COLO829 (cell line): ENCODE data around the gene CXXC4.

Source experiments
- DNase-seq: peaks from one replicate; pipeline ENCODE4 v3.0.0; 2012; ENCODE audit warnings: low spot score

Gene CXXC4

DNA sequence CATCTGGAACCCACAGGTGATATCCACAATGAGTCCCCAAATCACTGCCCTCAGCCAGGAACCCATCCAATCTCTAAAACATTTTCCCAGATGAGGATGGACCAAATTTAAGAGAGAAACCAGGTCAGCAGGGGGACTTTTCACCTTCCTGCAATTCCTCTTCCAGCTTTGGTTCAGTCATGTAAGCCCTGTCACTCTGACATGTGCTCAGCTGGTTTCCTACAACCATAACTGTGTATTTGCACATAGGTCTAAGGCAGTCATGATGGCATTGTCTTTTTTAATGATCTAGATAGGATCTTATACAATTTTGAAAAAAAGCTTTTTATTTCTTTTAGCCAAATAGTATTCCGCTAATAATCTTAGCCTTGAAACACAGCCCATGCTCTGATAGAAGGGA, 6.5 kb downstream of the CXXC4 start:
- DNase-seq, result no peak

DNA sequence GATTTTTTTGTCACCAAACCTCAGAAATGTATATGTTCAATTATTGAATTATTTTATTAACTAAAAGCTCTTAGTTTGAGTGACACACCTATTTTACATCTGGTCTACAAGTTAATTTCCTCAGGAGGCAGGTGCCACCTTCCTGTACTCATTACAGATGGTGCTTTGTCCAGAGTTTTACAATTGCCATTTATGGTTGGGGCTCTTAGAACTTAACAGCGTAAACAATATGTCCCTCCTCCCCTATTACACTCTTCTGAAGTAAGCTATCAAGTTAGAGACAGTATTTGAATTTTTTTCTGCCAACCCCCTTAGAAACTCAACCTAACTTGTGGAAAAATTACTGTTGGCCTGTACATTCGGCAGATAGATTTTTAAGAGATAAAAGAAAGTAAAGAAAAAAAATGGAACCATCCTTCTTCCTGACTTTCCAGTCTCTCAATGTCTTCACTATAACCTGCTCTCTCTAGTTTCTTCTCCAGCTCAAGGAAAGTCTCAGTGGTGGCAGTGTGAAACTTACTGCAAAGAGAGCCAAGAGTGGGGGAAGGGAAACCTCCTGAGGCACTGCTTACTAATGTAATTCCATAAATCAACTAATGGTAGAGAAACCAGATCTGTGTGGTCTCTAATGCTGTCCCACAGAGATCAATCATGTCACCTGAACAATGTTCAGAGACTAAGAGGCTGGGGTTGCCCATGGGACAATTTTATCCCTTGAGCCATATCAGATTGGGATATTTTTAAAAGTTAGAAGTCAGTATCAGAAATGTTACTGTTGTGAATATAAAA, 7.8 kb downstream of the CXXC4 start:
- no peak for DNase-seq

DNA sequence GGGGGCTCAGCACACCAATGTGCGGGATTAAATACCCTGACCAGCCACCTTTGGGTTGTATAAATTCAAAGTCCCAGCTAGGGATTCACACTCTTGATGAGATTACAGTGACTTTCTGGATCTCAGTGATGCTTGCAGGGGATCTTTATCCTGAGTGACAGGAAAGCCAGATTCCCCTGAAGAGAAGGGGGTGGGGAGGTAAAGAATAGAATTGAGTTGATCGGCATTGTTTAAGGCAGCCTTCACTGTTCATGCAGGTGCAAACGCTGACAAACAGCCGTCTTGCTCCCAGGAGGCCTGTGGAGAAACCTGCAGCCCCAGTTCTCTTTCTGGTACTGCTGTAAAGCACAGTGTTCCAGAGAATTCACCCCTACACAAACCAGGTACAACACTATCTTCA, 19.0 kb downstream of the CXXC4 start:
- DNase-seq, result no peak

DNA sequence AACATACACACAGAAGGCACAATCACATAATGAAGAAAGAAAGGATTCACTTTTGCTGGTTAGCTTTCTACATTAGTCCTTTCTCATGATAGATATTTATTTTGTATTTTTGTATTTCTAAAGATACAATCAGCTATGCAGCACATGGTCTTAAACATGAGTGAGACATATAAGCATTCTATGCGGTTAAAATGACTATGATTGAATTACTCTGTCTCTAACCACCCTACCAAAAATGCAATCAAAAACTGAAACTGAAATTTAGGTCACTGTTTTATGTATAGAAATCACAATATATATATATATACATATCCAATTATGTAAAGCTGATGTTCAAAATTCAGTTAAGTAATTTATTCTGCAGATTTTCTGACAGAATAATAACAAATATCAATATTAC, 21.9 kb downstream of the CXXC4 start:
- DNase-seq, result no peak

DNA sequence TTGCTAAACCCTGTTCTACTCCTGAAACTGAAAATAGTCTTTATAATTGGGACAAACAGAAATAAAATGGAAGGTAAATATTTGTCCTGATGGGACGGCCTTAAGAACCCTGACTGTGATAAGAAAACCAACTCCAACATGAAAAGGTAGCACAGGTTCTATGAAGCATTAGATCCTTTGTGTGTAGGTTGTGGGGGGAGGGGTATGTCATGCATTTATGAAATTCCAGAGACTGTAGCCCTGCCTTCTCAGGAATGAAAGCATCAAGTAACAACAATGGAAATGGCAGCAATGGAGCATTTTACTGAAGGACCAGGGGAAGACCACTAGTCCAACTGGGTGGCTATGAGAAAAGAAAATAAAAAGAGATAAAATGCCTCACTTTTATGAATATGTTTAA, 23.9 kb downstream of the CXXC4 start:
- no peak for DNase-seq

DNA sequence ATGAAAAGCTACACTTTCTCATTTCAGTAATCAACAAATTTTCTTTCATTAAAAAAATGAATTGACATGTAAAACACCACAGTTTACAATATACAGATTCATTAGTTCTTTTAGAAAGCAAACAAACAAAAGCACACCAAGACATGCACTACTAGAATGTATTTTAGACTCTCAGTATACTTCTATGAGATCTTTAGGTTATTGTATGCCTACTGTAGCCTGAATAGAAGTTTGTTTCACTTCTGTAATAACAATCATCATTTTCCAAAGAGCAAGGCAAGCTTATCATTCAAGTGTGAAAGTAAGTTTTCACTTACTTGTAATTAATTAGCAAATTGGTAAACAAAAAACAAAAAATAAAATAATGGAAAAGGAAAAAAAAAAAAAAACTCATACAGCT, 24.9 kb downstream of the CXXC4 start:
- DNase-seq, result no peak

DNA sequence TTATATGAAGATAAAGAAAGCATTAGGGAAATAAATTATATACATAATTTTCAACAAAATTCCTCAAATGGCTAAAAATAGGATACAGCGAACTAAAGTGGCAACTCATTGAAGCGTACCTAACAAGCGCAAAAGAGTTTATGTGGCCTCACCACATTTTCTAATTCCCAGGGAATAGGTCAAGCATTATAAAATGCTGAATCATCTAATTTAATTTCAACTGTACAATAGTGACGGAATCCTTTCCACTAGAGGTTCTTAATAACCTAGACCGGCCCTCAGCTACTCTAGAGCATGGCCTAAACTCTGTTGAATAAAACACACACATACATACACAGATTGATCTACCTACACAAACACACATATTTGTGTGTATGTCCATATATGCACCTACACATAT, 29.1 kb downstream of the CXXC4 start:
- DNase-seq, result no peak

DNA sequence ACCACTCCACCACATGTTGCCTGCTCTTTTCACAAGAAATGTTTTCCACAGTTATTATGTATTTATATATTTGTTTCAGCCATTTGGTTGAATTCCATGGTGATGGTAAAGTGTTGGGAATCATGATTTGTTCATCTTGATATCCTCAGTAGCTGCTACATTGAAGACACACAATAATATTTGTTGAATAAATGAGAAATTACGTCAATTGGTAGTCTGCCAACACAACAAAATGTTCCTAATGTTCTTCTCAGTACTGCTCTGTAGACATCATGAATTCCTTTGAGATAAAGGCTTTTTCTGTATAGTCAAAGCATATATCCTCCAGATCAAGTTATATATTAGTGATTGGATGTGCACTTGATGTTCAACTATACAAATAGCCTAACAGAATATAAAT, 29.5 kb downstream of the CXXC4 start:
- no peak for DNase-seq

DNA sequence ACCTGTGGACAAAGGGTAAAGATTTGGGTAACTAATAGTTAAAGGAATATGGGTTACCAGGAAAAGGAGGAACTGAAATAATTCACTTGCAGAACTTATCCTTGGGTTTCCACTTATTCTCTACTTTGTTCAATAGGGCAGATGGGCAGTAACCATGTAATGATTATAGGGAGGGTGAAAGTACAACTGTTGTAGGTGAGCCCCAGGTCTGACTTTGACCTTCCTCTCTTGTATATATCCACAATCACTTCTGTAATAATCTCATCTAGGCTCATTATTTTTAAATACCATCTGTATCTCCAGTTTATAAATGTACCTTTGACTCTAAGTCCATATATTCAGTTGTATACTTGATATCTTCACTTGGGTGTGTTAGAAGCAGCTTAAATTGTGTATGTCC, 32.1 kb downstream of the CXXC4 start:
- no peak for DNase-seq

DNA sequence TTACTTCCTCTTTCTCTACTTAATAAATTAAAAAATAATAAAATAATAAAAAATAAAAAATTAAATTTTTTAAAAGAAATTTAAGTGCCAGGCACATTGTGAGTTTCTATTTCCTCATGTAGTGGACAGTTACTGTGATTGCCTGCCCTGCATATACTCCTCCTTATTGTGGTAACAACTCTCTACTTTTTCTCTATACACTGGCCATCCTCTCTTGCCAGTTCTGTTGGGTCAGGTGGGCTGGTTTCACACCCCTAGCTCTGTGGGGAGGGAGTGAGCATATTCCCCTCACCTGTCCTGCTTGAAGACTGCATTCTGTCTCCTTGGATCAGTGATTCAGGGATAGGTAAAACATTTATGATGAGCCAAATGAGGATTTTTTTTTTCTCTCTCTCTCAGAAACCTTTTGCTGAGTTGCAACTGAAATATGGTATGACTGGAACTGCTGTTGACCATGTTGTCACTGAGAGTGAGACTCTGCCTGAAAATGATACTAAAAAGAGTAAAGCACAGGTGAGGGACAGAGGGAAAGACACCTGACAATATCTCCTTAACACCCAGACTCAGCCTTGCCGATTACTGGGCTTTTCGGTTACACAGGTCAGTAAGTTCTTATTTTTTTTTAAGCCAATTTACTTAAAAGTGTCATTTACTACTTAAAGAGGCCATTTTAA, 37.2 kb downstream of the CXXC4 start:
- no peak for DNase-seq

DNA sequence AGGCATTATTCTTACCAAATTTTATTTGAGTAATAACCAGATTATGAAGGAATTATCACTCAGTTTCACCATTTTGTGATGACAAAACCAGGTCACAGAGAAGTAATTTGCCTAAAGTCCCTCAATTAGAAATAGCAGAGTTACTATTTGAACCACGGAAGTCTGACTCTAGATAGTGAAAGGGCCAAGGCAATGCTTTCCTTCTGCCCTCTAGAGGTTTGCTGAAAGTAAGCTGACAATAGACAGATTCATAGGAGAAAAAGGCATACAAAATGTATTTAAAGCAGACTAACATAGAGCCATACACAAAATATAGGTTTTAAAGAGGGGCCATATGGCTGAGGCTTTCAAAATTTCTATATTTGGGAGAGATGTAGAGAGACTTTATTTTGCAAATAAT, 43.1 kb downstream of the CXXC4 start:
- DNase-seq, result peak; percentile 25

DNA sequence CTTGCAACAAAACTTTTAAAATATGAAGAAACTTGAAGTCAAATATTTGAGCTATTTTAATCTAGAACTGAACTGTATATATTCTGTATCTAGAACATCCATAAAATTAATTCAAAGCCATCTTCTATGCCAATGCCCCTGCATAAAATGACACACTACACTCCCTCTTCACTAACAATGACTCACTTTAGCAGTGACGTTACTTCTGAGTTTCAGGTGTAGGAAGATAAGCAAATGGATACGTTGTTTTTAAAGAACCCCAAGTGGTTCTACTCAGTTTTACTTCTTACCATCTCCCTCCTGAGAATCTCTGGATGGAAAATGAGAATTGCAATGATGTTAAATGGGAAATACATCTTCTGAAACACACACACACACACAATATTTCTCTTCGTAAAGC, 45.2 kb downstream of the CXXC4 start:
- no peak for DNase-seq

DNA sequence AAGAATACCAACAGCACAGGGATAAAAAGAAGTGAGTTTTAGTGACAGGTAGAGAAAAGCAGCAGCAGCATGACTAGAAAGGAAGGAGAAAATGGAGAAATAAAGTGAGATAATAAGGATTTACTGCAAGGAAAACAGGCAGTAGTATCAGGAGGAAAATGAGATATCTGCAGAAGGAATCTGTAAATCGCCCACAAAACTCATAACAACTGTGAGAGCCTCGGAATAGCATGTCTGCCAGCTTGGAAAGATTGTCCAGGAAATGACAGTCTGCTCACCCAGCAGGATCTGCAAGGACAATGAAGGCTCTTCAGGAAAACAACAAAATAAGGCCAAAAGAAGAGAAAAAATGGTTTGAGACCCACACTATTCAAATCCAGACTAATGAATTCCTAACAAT, 47.4 kb downstream of the CXXC4 start:
- no peak for DNase-seq

DNA sequence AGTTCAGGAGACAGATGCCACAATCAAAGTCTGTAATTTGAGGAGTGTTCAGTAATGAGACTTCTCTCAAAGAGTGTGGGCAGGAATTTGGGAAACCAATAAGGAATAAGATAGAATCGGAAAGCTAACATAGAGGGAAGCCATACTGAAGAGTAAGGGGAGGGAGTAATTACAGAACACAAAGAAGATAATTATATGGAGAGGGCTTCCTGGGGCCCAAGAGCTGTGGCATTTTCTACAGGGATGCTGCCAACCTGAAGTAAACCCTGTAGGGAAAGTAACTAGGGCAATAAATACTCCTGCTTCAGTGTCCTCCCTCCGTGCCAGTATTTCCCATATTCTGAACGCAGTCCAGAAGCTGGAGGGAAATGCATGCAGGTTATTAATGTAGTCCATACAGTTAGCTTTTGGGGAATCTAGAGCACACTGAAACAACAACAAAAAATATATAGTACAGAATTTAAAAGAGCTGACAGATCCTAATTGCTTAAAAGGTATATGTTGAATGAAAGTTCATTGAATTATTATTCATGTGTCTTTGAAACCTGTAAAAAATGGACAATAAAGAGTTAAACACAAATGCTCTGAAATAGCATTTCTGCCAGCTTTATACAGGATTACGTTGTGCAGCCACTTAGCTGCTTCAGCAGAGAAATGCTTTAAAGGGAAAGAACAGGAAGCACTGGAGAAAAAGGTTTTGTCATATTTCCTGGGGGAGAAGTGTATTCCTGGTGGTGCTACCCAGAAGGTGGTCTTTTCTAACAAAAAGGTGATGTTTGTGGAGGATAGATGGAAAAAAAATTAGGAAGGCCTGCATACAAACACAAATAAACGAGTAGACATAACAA, 48.0 kb downstream of the CXXC4 start:
- no peak for DNase-seq

DNA sequence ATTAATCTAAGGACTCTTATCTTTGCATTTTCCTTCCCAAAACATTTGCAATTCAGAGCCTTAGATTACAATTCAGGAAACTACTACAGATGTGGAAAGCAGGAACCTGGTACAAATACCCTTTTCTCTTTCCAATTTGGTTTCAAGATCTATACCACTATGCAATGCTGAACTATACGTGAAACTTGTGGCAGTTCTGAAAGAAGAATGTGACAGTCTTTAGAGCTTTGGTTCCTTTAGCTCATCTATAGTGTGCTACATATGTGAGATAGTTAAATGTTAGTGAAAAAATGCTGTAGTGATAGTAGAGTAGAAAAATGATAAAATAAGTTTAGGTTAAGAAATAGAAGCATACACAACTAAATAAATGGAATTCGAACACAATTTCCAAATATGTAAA, 50.0 kb downstream of the CXXC4 start:
- no peak for DNase-seq

DNA sequence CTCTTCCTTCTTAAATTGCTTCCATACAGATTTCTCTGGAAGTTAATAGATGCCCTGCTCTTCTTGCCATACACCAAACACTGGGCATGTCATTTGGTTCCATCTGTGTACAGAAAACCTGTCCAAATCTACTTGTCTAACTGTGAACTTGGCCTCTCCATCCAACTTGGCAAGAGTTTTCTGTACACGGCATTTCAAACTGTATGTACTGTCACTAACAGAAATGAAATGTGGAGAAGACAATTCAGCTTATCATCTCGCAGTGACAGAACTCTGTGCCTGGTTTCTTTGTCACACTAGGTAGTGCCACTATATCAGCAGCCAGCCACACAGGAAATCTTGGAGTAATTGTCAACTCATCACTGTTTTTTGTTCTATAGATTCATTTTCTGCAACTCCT, 58.2 kb downstream of the CXXC4 start:
- no peak for DNase-seq

DNA sequence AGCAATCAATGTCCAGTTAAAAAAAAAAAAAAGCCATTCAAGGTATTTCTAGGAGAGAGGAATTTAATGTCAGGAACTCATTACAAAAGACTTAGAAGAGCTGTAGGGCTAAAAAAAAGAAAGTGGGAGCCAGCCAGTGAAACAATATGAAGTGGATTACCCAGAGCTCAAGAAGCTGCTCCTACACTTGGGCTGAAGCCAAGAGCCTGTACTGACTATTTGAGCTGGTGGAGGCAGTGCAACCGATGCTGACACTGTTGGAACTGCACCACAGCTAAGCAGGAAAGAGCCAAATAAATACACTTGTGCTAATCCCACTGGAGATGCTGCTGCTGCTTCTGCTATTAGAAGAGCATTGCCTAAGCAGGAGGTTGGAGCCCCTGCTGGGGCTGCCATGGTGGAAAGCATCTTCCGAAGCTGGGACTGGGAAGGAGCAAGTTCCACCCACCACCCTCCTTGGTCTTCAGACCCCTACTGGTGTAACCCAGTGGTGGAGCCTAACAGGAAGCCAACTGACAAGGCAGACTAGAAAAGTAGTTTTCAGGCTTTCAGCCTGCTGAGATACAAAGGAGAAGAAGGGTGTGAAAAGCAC, 65.4 kb downstream of the CXXC4 start:
- DNase-seq, result no peak

DNA sequence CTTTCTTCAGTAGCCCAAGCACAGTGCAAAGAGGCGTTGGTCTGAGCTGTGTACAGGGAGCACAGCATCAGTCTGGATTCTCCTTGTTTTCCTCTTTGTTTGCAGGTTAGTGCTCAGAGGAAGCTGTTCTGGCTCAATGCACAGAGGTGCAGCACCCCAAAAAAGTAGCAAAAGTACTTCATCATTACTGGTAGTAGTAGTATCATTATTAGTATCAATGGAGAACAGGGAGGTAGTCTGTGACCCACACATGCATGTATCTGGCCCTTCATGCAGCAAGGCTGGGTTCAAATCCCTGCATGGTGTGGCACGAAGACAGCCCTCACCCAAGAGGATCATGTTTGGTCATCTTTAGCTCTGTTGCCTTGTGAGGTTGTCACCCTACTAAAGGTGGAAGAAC, 68.7 kb downstream of the CXXC4 start:
- no peak for DNase-seq

DNA sequence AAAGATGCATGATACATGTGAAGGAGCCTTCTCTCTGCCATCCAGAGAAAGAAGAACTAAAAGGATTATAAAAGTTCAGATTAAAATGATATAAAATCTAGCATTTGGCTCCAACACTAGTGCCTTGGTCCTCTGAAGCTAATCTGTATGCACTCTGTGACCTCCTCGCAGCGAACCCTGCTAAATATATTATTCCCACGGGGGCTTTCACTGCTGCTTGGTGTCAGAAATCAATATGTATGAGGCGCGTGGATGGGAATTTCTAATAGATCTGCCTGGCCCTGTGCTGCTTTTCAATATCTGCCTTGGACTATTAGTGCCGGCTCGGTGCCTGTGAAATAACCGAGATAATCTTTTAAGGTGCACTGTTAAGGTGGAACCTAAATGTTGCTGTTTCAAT, 69.7 kb downstream of the CXXC4 start:
- DNase-seq, result no peak

DNA sequence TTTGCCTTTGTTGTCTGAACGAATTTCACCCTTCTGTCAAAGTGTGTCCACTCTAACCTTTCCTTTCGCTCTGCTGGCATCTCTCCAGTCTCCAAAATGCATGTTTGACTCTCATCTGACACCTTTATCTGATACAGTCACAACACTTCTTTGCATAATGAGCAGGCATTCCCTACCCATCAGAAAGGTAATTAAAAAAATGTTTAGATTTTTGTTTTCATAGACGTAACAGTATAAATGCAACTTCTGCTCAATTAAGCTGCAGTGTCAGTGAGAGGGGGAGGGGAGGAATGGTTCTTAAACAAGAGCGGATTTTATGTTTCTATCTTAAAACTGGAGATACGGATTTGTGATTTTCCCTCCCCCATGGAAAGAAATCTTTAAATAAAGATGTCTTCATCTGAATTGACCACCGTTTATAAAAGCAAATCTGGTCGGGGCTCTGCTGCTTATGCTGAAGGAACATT, 70.2 kb downstream of the CXXC4 start:
- peak; percentile 28 for DNase-seq

DNA sequence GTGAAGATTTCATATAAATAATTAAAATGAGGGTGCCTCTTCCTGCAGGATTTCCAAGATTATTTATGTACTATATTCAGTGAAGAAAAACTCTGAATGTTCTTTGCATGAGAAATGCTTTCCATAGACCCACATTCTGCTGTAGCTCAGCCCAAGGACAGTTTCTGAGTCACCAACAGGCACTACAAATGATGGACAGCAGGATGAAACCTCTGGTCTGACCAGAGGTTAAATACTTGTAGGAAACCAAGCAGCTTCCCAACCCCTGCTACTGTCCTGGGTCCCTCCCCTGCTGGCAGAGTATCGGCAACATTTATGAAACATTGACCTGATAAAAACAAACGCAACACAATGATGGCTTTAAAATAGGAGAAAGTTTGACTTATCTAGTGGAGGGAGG, 73.1 kb downstream of the CXXC4 start:
- DNase-seq, result no peak

DNA sequence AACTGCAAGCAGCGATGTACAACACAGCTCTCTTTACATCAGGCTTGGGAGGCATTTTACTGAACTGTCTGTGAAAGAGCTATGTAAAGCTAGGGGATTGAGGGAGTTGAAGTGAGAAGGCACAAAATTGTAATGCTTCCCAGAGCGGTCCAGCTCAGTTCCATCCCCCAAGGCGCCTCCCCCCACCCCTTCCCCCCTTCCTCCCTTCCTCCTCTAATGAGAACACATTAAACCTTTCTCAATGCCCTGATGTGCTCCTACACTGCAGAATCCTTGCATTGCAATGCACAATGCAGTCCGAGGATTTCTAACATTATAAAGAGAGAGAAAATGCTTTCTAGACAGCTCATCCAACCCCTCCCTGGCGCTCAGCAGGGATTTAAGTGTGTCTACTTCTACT, 73.9 kb downstream of the CXXC4 start:
- no peak for DNase-seq
